ENCODE results near the gene ZNF469. TPM values are rescaled to one million over a fixed set of nuclear protein-coding genes. Genes with fewer than 3 reads are reported as not detected.
A peak's percentile ranks its signal among the peaks of the same experiment; 100 is the strongest.

Gene ZNF469
- total RNA-seq, 4 donors from 2014 or later = 0.03 to 0.16 (median 0.07) TPM

DNA sequence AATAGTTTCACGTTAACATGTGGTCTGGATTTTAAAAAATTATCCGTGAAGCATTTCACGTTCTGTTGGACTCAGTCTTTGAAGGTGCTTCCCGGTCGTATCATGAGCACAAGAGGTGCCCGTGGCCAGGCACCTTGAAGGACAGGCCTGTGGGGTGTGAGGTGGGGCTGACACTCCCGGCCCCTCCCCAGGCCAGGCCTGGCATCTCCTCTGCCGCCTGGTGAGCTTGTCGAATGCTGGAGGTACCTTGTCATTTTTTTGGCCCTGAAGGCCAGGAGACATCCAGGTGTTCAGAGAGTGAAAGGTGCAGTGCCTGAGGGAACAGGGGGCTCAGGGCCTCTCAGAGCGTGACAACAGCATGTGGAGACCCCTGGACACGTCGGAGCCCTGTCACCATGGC lies 11.7 kb downstream of the ZNF469 start:
- ATAC-seq = no peak
- TF ChIP-seq, protein P1, sequence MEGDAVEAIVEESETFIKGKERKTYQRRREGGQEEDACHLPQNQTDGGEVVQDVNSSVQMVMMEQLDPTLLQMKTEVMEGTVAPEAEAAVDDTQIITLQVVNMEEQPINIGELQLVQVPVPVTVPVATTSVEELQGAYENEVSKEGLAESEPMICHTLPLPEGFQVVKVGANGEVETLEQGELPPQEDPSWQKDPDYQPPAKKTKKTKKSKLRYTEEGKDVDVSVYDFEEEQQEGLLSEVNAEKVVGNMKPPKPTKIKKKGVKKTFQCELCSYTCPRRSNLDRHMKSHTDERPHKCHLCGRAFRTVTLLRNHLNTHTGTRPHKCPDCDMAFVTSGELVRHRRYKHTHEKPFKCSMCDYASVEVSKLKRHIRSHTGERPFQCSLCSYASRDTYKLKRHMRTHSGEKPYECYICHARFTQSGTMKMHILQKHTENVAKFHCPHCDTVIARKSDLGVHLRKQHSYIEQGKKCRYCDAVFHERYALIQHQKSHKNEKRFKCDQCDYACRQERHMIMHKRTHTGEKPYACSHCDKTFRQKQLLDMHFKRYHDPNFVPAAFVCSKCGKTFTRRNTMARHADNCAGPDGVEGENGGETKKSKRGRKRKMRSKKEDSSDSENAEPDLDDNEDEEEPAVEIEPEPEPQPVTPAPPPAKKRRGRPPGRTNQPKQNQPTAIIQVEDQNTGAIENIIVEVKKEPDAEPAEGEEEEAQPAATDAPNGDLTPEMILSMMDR (IDR thresholded peaks at IDR 0.05 in 4 of 5, conservative IDR thresholded peaks at IDR 0.05 in 1 of 5) = no peak
- no peak for TF ChIP-seq POLR2A (IDR thresholded peaks at IDR 0.05)
- Histone ChIP-seq H3K27ac (peak overlapping the region in 1 of 4 donors; percentile 98), H3K36me3 (no peaks in the 10 kb centered on the region), H3K4me1 (peaks cover 18 to 43% of the 10 kb centered on the region in 2 donors), H3K9me3 (no peaks in the 10 kb centered on the region), H3K27me3 (no peaks in the 10 kb centered on the region), H3K4me3 (no peak overlapping the region)
- DNase-seq = no peak
- in situ Hi-C loops (cut with MboI; ENCODE audit: low sequenced_read_pairs in 4 of 4) = no loop called here
- intact Hi-C loops (cut with DNase I; ENCODE audit: low total_unique reads) = loop anchor here (5.0 kb wide), 2 partner anchors 127 to 138 kb away; no protein-coding TSS in a partner anchor

DNA sequence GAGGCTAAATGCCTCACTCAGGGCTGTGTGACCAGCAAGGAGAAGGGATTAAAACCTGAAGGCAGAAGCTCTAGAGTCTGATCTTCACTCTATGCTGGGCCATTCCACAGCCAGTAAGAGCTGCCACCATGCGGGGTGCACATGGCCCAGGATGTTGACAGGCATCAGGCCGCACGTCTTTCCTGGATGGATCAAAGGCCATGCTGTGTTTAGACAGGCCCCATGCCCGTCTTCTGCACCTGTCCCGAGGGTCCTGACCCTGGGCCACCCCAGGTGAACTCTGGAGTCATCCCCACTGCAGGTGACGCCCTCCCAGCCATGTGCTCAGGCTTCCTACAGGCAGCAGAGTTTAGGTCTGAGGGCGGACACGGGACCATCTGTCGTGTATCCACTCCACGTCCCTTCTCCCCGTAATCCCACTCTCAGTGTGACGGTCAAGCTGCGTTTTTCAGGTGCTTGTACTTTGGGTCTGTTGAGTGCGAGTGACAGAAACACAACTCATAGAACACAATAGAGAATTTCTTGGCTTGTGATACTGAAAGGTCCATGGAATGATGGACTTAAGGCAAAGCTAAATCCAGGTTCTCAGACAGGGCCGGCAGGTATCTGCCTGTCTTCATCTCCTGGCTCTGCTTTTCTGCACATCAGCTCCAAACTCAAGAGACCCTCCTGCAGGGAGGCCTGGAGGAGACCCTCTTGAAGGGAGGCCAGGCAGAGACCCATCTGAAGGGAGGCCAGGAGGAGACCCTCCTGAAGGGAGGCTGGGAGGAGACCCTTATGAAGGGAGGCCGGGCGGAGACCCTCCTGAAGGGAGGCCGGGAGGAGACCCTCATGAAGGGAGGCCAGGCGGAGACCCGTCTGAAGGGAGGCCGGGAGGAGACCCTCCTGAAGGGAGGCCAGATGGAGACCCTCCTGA lies 13.2 kb downstream of the ZNF469 start:
- in situ Hi-C loops (cut with MboI; ENCODE audit: low sequenced_read_pairs in 4 of 4) = no loop called here
- no peaks in the 10 kb centered on the region for H3K9me3 ChIP-seq
- H3K27me3 ChIP-seq = no peaks in the 10 kb centered on the region
- DNase-seq (no peak), ATAC-seq (no peak)
- no peak overlapping the region for H3K4me3 ChIP-seq
- intact Hi-C loops (cut with DNase I; ENCODE audit: low total_unique reads) = no loop called here
- no peaks in the 10 kb centered on the region for H3K36me3 ChIP-seq
- no peak overlapping the region for H3K27ac ChIP-seq
- TF ChIP-seq, protein P1 (IDR thresholded peaks at IDR 0.05 in 4 of 5, conservative IDR thresholded peaks at IDR 0.05 in 1 of 5) = no peak
- TF ChIP-seq POLR2A (IDR thresholded peaks at IDR 0.05) = no peak
- peaks cover 10 to 28% of the 10 kb centered on the region in 2 donors for H3K4me1 ChIP-seq

DNA sequence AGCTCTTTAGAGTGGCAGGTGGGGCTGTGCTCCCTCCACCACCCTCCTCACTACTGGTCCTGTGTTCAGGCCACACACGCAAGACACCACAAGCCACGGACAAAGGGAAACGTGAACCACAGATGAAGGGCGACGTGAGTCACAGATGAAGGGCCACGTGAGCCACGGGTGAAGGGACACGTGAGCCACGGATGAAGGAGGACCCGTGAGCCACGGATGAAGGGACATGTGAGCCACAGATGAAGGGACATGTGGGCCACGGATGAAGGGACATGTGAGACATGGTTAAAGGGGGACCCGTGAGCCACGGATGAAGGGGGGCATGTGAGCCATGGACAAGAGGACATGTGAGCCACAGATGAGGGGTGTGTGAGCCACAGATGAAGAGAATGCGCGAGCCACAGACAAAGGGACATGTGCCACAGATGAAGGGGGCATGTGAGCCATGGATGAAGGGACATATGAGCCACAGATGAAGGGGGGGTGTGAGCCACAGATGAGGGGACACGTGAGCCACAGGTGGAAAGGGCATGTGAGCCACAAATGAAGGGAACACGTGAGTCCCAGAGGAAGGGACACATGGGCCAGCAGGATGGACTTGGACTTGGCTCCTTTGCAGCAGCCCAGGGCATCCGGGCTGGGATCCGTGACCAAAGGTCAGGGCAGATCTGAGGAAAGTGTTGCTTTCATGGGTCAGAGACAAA lies 15.6 kb downstream of the ZNF469 start:
- no peak overlapping the region for H3K4me3 ChIP-seq
- H3K27me3 ChIP-seq = no peaks in the 10 kb centered on the region
- DNase-seq (no peak), ATAC-seq (no peak)
- peaks cover 3 to 14% of the 10 kb centered on the region in 2 donors for H3K4me1 ChIP-seq
- intact Hi-C loops (cut with DNase I; ENCODE audit: low total_unique reads) (no loop called here), in situ Hi-C loops (cut with MboI; ENCODE audit: low sequenced_read_pairs in 4 of 4) (no loop called here)
- no peaks in the 10 kb centered on the region for H3K36me3 ChIP-seq
- H3K9me3 ChIP-seq = no peaks in the 10 kb centered on the region
- TF ChIP-seq POLR2A (IDR thresholded peaks at IDR 0.05) = no peak
- TF ChIP-seq, protein P1 (IDR thresholded peaks at IDR 0.05 in 4 of 5, conservative IDR thresholded peaks at IDR 0.05 in 1 of 5) = no peak
- no peak overlapping the region for H3K27ac ChIP-seq

DNA sequence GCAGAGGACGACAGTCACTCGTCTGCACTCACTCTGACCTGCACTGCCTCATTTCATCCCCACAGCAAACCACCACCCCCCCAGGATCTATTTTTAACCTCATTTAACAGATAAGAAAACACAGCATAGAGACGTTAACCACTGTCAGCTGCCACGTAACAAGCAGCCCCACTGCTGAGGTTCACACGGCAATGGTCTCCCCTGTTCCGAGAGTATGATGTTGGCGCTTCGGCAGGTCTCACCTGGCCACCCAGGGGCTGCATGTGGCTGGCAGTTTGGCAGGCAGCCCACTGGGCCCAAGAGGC lies 16.1 kb downstream of the ZNF469 start:
- no peak for DNase-seq
- Histone ChIP-seq H3K4me3 (no peak overlapping the region), H3K27ac (no peak overlapping the region), H3K36me3 (no peaks in the 10 kb centered on the region), H3K4me1 (peaks cover 0 to 9% of the 10 kb centered on the region in 2 donors), H3K9me3 (no peaks in the 10 kb centered on the region), H3K27me3 (no peaks in the 10 kb centered on the region)
- ATAC-seq = no peak
- in situ Hi-C loops (cut with MboI; ENCODE audit: low sequenced_read_pairs in 4 of 4) (no loop called here), intact Hi-C loops (cut with DNase I; ENCODE audit: low total_unique reads) (no loop called here)
- no peak for TF ChIP-seq POLR2A (IDR thresholded peaks at IDR 0.05)
- TF ChIP-seq, protein P1 (IDR thresholded peaks at IDR 0.05 in 4 of 5, conservative IDR thresholded peaks at IDR 0.05 in 1 of 5) = no peak
